GM23248 (cell line): ENCODE measurements around the gene NEUROD4. TPM values are rescaled to one million over a fixed set of nuclear protein-coding genes. Genes with fewer than 3 reads are reported as not detected.

Source experiments
- DNase-seq: peaks from one replicate; pipeline ENCODE4 v3.0.0-alpha.2; 2015
- H2AFZ ChIP-seq: fragments of 200-600 bp; sonication (generic); 2 replicates; pipeline ENCODE4 v1.6.1; 2016; ENCODE audit warnings: antibody characterized with exemption
- H3F3A ChIP-seq: fragments of 200-600 bp; sonication (generic); 2 replicates; pipeline ENCODE4 v1.6.1; 2016; ENCODE audit warnings: mild to moderate bottlenecking, antibody characterized with exemption, mixed run types; ENCODE audit not compliant: insufficient read depth
- H3K27ac ChIP-seq: fragments of 200-600 bp; sonication (generic); 2 replicates; pipeline ENCODE4 v1.5.1; 2016; ENCODE audit warnings: mild to moderate bottlenecking
- H3K27me3 ChIP-seq: fragments of 200-600 bp; sonication (generic); replicated peaks from 2 replicates; pipeline ENCODE4 v1.6.1; 2016; ENCODE audit warnings: mild to moderate bottlenecking; ENCODE audit not compliant: insufficient read depth
- H3K36me3 ChIP-seq: fragments of 200-600 bp; sonication (generic); 2 replicates; pipeline ENCODE4 v1.6.1; 2016; ENCODE audit warnings: low read depth, mild to moderate bottlenecking
- H3K4me1 ChIP-seq: fragments of 200-600 bp; sonication (generic); 2 replicates; pipeline ENCODE4 v1.6.1; 2016; ENCODE audit warnings: mild to moderate bottlenecking; ENCODE audit not compliant: insufficient read depth
- H3K4me2 ChIP-seq: fragments of 200-600 bp; sonication (generic); one replicate; pipeline ENCODE4 v1.6.1; 2016; ENCODE audit warnings: mild to moderate bottlenecking; ENCODE audit not compliant: unreplicated experiment
- H3K4me3 ChIP-seq: fragments of 200-600 bp; sonication (generic); 2 replicates; pipeline ENCODE4 v1.5.1; 2016; ENCODE audit warnings: mild to moderate bottlenecking
- H3K79me2 ChIP-seq: fragments of 200-600 bp; sonication (generic); 2 replicates; pipeline ENCODE4 v1.6.1; 2016; ENCODE audit warnings: mild to moderate bottlenecking; ENCODE audit not compliant: insufficient read depth
- H3K9ac ChIP-seq: fragments of 200-600 bp; sonication (generic); 2 replicates; pipeline ENCODE4 v1.6.1; 2016; ENCODE audit warnings: mild to moderate bottlenecking
- H3K9me2 ChIP-seq: fragments of 200-600 bp; sonication (generic); 2 replicates; pipeline ENCODE4 v1.6.1; 2016; ENCODE audit warnings: mixed run types, mild to moderate bottlenecking, moderate library complexity; ENCODE audit not compliant: insufficient read depth
- H3K9me3 ChIP-seq: fragments of 200-600 bp; sonication (generic); one replicate; pipeline ENCODE4 v1.6.1; 2017; ENCODE audit warnings: low read depth
- H4K20me1 ChIP-seq: fragments of 200-600 bp; sonication (generic); 2 replicates; pipeline ENCODE4 v1.6.0; 2016; ENCODE audit not compliant: insufficient read depth
- EZH2 ChIP-seq: fragments of 200-600 bp; sonication (generic); IDR thresholded peaks from 2 replicates; pipeline ENCODE4 v1.6.1; 2018; ENCODE audit warnings: antibody characterized with exemption, mild to moderate bottlenecking; ENCODE audit not compliant: insufficient read depth, poor library complexity, severe bottlenecking
- EZH2phosphoT487 ChIP-seq: fragments of 200-600 bp; sonication (generic); IDR thresholded peaks from 2 replicates; pipeline ENCODE4 v1.6.1; 2018; ENCODE audit warnings: antibody characterized with exemption, moderate library complexity, mild to moderate bottlenecking, low read depth; ENCODE audit not compliant: insufficient read depth
- WGBS, 2 experiments: methylation state at CpG; one replicate each; pipeline ENCODE4 v1.1.6; 2015 to 2017; ENCODE audit warnings: low lambda C conversion rate in 2 of 2, low coverage in 1 of 2; ENCODE audit errors: missing lambda C conversion rate in 2 of 2; 5-methylcytosine and 5-hydroxymethylcytosine counted together
- in situ Hi-C: fragments of 300-500 bp; cut with MboI; formaldehyde crosslinking; loops from 2 replicates; pipeline ENCODE4 v1.15.0; 2020
- polyA plus RNA-seq: library from polyadenylated mRNA; unstranded; fragments of >200 nt; fragmentation: Nextera tagmentation; extraction: Ambion mirVana; gene quantifications from 2 replicates; pipeline ENCODE4 v1.2.1, GENCODE V29; 2016
- total RNA-seq: library from RNA; depleted of rRNA; stranded (reverse); fragments of >200 nt; shearing (Covaris generic); gene quantifications from 2 replicates; pipeline ENCODE4 v1.2.3, GENCODE V29; 2014

The NEUROD4 gene
- total and polyA plus RNA-seq, 2 experiments from 2014 or later: 0.04 TPM; not detected in 1

- H3F3A ChIP-seq: no peaks in the 10 kb centered on the region
- H3K9ac ChIP-seq: no peak overlapping the region
- in situ Hi-C loops: loop anchor here (10.0 kb wide), 1 partner anchor 68 kb away; no protein-coding TSS in a partner anchor
- no peak for TF ChIP-seq EZH2
- TF ChIP-seq EZH2phosphoT487: no peak
- H3K27ac ChIP-seq: no peak overlapping the region
- H3K9me2 ChIP-seq: no peaks in the 10 kb centered on the region
- no peak overlapping the region for H2AFZ ChIP-seq
- H3K4me2 ChIP-seq: no peak overlapping the region
- H3K4me3 ChIP-seq: no peak overlapping the region
- H3K4me1 ChIP-seq: no peaks in the 10 kb centered on the region
- WGBS, 2 experiments: 3 to 6% methylated on average over 2 of the region's 2 CpGs
- H3K27me3 ChIP-seq: peaks cover 52% of the 10 kb centered on the region
- DNase-seq: no peak
- no peaks in the 10 kb centered on the region for H3K79me2 ChIP-seq
- H3K9me3 ChIP-seq: no peaks in the 10 kb centered on the region
- H3K36me3 ChIP-seq: no peaks in the 10 kb centered on the region
- no peaks in the 10 kb centered on the region for H4K20me1 ChIP-seq
Observed at GRCh38 chr12:55063291-55063690, 43.5 kb downstream of the NEUROD4 start.

- Histone ChIP-seq H3K9me3 (no peaks in the 10 kb centered on the region), H4K20me1 (no peaks in the 10 kb centered on the region), H3K27me3 (peaks cover 52% of the 10 kb centered on the region), H3K4me3 (no peak overlapping the region), H3K27ac (no peak overlapping the region), H3K9me2 (no peaks in the 10 kb centered on the region), H2AFZ (no peak overlapping the region), H3K9ac (no peak overlapping the region), H3K79me2 (no peaks in the 10 kb centered on the region), H3K4me2 (no peak overlapping the region), H3F3A (no peaks in the 10 kb centered on the region), H3K4me1 (no peaks in the 10 kb centered on the region), H3K36me3 (no peaks in the 10 kb centered on the region)
- WGBS, 2 experiments: 11 to 19% methylated on average over 4 of the region's 4 CpGs
- in situ Hi-C loops: loop anchor here (10.0 kb wide), 1 partner anchor 71 kb away; no protein-coding TSS in a partner anchor
- no peak for DNase-seq
- TF ChIP-seq EZH2: no peak
- TF ChIP-seq EZH2phosphoT487: no peak
Observed at GRCh38 chr12:55065535-55065934, 45.8 kb downstream of the NEUROD4 start.

GRCh38 chr12:55067701-55068100 lies 47.9 kb downstream of the NEUROD4 start:
- no peak overlapping the region for H3K4me3 ChIP-seq
- no peaks in the 10 kb centered on the region for H3K9me3 ChIP-seq
- H3K36me3 ChIP-seq: no peaks in the 10 kb centered on the region
- no peak overlapping the region for H2AFZ ChIP-seq
- DNase-seq: no peak
- H3F3A ChIP-seq: no peaks in the 10 kb centered on the region
- no peaks in the 10 kb centered on the region for H4K20me1 ChIP-seq
- H3K4me1 ChIP-seq: no peaks in the 10 kb centered on the region
- peaks cover 38% of the 10 kb centered on the region for H3K27me3 ChIP-seq
- no peak overlapping the region for H3K27ac ChIP-seq
- 17 to 23% methylated on average over 8 of the region's 8 CpGs for WGBS, 2 experiments
- no peaks in the 10 kb centered on the region for H3K79me2 ChIP-seq
- H3K9me2 ChIP-seq: no peaks in the 10 kb centered on the region
- H3K9ac ChIP-seq: no peak overlapping the region
- in situ Hi-C loops: loop anchor here (10.0 kb wide), 1 partner anchor 73 kb away; no protein-coding TSS in a partner anchor
- no peak for TF ChIP-seq EZH2
- TF ChIP-seq EZH2phosphoT487: no peak
- H3K4me2 ChIP-seq: no peak overlapping the region

- no peaks in the 10 kb centered on the region for H3K9me2 ChIP-seq
- no peaks in the 10 kb centered on the region for H4K20me1 ChIP-seq
- H3K9ac ChIP-seq: no peak overlapping the region
- H3K4me3 ChIP-seq: no peak overlapping the region
- no peak overlapping the region for H2AFZ ChIP-seq
- H3K9me3 ChIP-seq: no peaks in the 10 kb centered on the region
- H3K27ac ChIP-seq: no peak overlapping the region
- no peaks in the 10 kb centered on the region for H3K79me2 ChIP-seq
- peak; percentile 70 for DNase-seq
- no peak for TF ChIP-seq EZH2phosphoT487
- TF ChIP-seq EZH2: no peak
- no peaks in the 10 kb centered on the region for H3K36me3 ChIP-seq
- H3F3A ChIP-seq: no peaks in the 10 kb centered on the region
- 24 to 29% methylated on average over 8 of the region's 8 CpGs for WGBS, 2 experiments
- H3K4me1 ChIP-seq: no peaks in the 10 kb centered on the region
- no peak overlapping the region for H3K4me2 ChIP-seq
- in situ Hi-C loops: loop anchor here (10.0 kb wide), 1 partner anchor 74 kb away; no protein-coding TSS in a partner anchor
- H3K27me3 ChIP-seq: peaks cover 30% of the 10 kb centered on the region
Observed at GRCh38 chr12:55068416-55069010, 48.7 kb downstream of the NEUROD4 start.

GRCh38 chr12:55072083-55072482 lies 52.3 kb downstream of the NEUROD4 start:
- no peak overlapping the region for H3K4me3 ChIP-seq
- WGBS, 2 experiments: 41 to 46% methylated on average over 3 of the region's 3 CpGs
- no peak overlapping the region for H3K9ac ChIP-seq
- in situ Hi-C loops: no loop called here
- no peaks in the 10 kb centered on the region for H3K36me3 ChIP-seq
- H3K9me3 ChIP-seq: no peaks in the 10 kb centered on the region
- no peaks in the 10 kb centered on the region for H3K79me2 ChIP-seq
- no peak overlapping the region for H2AFZ ChIP-seq
- 0 out of 2 replicates have a peak, but pooled peaks cover 11% of the 10 kb centered on the region for H3K27me3 ChIP-seq
- no peak for TF ChIP-seq EZH2
- no peak for TF ChIP-seq EZH2phosphoT487
- H3K4me2 ChIP-seq: no peak overlapping the region
- H3F3A ChIP-seq: no peaks in the 10 kb centered on the region
- H4K20me1 ChIP-seq: no peaks in the 10 kb centered on the region
- H3K9me2 ChIP-seq: no peaks in the 10 kb centered on the region
- no peak overlapping the region for H3K27ac ChIP-seq
- no peaks in the 10 kb centered on the region for H3K4me1 ChIP-seq
- DNase-seq: peak; percentile 54
